ENCODE results near the gene ME3. TPM values are rescaled to one million over a fixed set of nuclear protein-coding genes. Genes with fewer than 3 reads are reported as not detected.
A peak's percentile ranks its signal among the peaks of the same experiment; 100 is the strongest.

The ME3 gene
- polyA plus RNA-seq, 1 experiment = 7.1 TPM

GRCh38 chr11:86458294-86459001 is 214.0 kb downstream of the ME3 start:
- ChIA-PET POLR2A (no interaction called here), CTCF (interaction anchor here (0.7 to 6.6 kb wide), 9 partner anchors 16 to 460 kb away, joined by 3 to 73 read pairs (median 9); no protein-coding TSS in a partner anchor)
- H3K27ac ChIP-seq (ENCODE audit: low read depth, low read length) = no peak overlapping the region
- H3K27me3 ChIP-seq (ENCODE audit: control insufficient read depth, insufficient read depth, low read length) = no peaks in the 10 kb centered on the region
- no peak for DNase-seq (ENCODE audit: low read depth, low spot score)
- TF ChIP-seq CTCF (IDR thresholded peaks at IDR 0.05; ENCODE audit: low read depth, low read length) = no peak
- no peak overlapping the region for H3K4me3 ChIP-seq (ENCODE audit: low read depth, low read length)
- no peaks in the 10 kb centered on the region for H3K9me3 ChIP-seq (ENCODE audit: control insufficient read depth, insufficient read depth, low read length)

GRCh38 chr11:86456075-86456939 is 216.1 kb downstream of the ME3 start:
- peak; percentile 66 for DNase-seq (ENCODE audit: low read depth, low spot score)
- TF ChIP-seq CTCF (IDR thresholded peaks at IDR 0.05; ENCODE audit: low read depth, low read length) = peak; percentile 93
- Histone ChIP-seq H3K4me3 (ENCODE audit: low read depth, low read length) (no peak overlapping the region), H3K9me3 (ENCODE audit: control insufficient read depth, insufficient read depth, low read length) (no peaks in the 10 kb centered on the region), H3K27me3 (ENCODE audit: control insufficient read depth, insufficient read depth, low read length) (no peaks in the 10 kb centered on the region), H3K27ac (ENCODE audit: low read depth, low read length) (no peak overlapping the region)
- POLR2A ChIA-PET = no interaction called here
- CTCF ChIA-PET = interaction anchor here (0.8 to 6.6 kb wide), 24 partner anchors 12 to 462 kb away, joined by 3 to 73 read pairs (median 6); no protein-coding TSS in a partner anchor

GRCh38 chr11:86453290-86454030 is 219.0 kb downstream of the ME3 start:
- Histone ChIP-seq H3K27me3 (ENCODE audit: control insufficient read depth, insufficient read depth, low read length) (no peaks in the 10 kb centered on the region), H3K27ac (ENCODE audit: low read depth, low read length) (no peak overlapping the region), H3K4me3 (ENCODE audit: low read depth, low read length) (no peak overlapping the region), H3K9me3 (ENCODE audit: control insufficient read depth, insufficient read depth, low read length) (no peaks in the 10 kb centered on the region)
- POLR2A ChIA-PET = no interaction called here
- DNase-seq (ENCODE audit: low read depth, low spot score) = no peak
- TF ChIP-seq CTCF (IDR thresholded peaks at IDR 0.05; ENCODE audit: low read depth, low read length) = peak; percentile 27; the same call in 1 of the 2 replicates
- CTCF ChIA-PET = interaction anchor here (0.7 to 6.6 kb wide), 4 partner anchors 93 to 417 kb away, joined by 3 to 73 read pairs (median 3); no protein-coding TSS in a partner anchor

GRCh38 chr11:86449993-86450629 is 222.3 kb downstream of the ME3 start:
- ChIA-PET CTCF (interaction anchor here (1.3 to 2.1 kb wide), 2 partner anchors 158 to 419 kb away, joined by 3 to 7 read pairs; no protein-coding TSS in a partner anchor), POLR2A (no interaction called here)
- TF ChIP-seq CTCF (IDR thresholded peaks at IDR 0.05; ENCODE audit: low read depth, low read length) = no peak
- DNase-seq (ENCODE audit: low read depth, low spot score) = no peak
- H3K27me3 ChIP-seq (ENCODE audit: control insufficient read depth, insufficient read depth, low read length) = no peaks in the 10 kb centered on the region
- H3K4me3 ChIP-seq (ENCODE audit: low read depth, low read length) = no peak overlapping the region
- no peaks in the 10 kb centered on the region for H3K9me3 ChIP-seq (ENCODE audit: control insufficient read depth, insufficient read depth, low read length)
- H3K27ac ChIP-seq (ENCODE audit: low read depth, low read length) = no peak overlapping the region
